NT2/D1 (cell line): ENCODE measurements around the gene BUD23.

Experiments
- SUZ12 ChIP-seq: IDR thresholded peaks from 2 replicates; pipeline ENCODE4 v1.6.1; 2011; ENCODE audit not compliant: insufficient read length, insufficient read depth; ENCODE audit errors: extremely low read depth
- YY1 ChIP-seq: IDR thresholded peaks from 2 replicates; pipeline ENCODE4 v1.6.1; 2011; ENCODE audit not compliant: insufficient read length, insufficient read depth
- ZNF274 ChIP-seq: IDR thresholded peaks from 2 replicates; pipeline ENCODE4 v1.6.1; 2011; ENCODE audit warnings: mild to moderate bottlenecking, low read depth, low read length

DNA sequence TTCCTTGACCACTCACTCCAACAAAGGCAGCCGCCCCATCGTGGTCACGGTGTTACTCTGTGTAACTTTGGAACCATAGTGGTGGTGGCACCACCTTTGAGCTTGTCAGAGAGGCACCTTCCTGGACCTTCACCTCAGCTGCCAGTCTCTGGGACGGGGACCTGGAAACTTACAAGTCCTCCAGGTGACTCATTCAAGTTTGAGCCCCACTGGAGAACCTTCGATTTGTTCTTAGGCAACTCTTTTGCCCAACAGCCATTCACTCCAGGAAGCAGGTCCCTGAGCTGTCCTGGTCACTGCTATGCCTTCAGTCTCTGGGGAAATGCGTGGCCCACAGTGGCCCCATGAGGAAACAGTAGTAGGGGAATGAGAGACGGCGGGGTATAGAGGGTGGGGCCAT lies 18.8 kb downstream of the BUD23 start:
- TF ChIP-seq SUZ12 (no peak), YY1 (no peak), ZNF274 (no peak)
